Measurements from ENCODE around the gene BET1L.

The BET1L gene

GRCh38 chr11:210122-210802, 3.1 kb upstream of the BET1L start:
- FAIRE-seq (no peak), DNase-seq (ENCODE audit: low spot score) (peak; percentile 30)

- no peak for FAIRE-seq
- no peak for DNase-seq (ENCODE audit: low spot score)
These were observed 2.3 kb upstream of the BET1L start for GRCh38 chr11:209275-210121.

- FAIRE-seq (no peak), DNase-seq (ENCODE audit: low spot score) (no peak)
These were observed 1.7 kb upstream of the BET1L start for GRCh38 chr11:208917-209260.

- no peak for FAIRE-seq
- DNase-seq (ENCODE audit: low spot score): peak; percentile 81
These were observed 1.1 kb upstream of the BET1L start for GRCh38 chr11:208181-208916.

- FAIRE-seq: no peak
- no peak for DNase-seq (ENCODE audit: low spot score)
These were observed 623 bp upstream of the BET1L start for GRCh38 chr11:207863-208180.

- DNase-seq (ENCODE audit: low spot score) (no peak), FAIRE-seq (no peak)
These were observed 532 bp downstream of the BET1L start for GRCh38 chr11:206526-207207.

- FAIRE-seq (no peak), DNase-seq (ENCODE audit: low spot score) (no peak)
These were observed 1.2 kb downstream of the BET1L start for GRCh38 chr11:206002-206384.

GRCh38 chr11:205221-206001, 1.8 kb downstream of the BET1L start:
- DNase-seq (ENCODE audit: low spot score): no peak
- no peak for FAIRE-seq

GRCh38 chr11:204587-205109, 2.6 kb downstream of the BET1L start:
- no peak for FAIRE-seq
- no peak for DNase-seq (ENCODE audit: low spot score)

GRCh38 chr11:203945-204586, 3.1 kb downstream of the BET1L start:
- FAIRE-seq: no peak
- no peak for DNase-seq (ENCODE audit: low spot score)

- no peak for FAIRE-seq
These were observed 3.9 kb downstream of the BET1L start for GRCh38 chr11:203056-203944.

GRCh38 chr11:202490-202889, 4.7 kb downstream of the BET1L start:
- FAIRE-seq (no peak), DNase-seq (ENCODE audit: low spot score) (no peak)

More at GRCh38 chr11:203056-203944, 3.9 kb downstream of the BET1L start:
- no peak for DNase-seq (ENCODE audit: low spot score)

- DNase-seq (ENCODE audit: low spot score) (no peak), FAIRE-seq (no peak)
These were observed 5.2 kb downstream of the BET1L start for GRCh38 chr11:201966-202365.

GRCh38 chr11:200224-201003, 6.8 kb downstream of the BET1L start:
- DNase-seq (ENCODE audit: low spot score): no peak
- FAIRE-seq: no peak

GRCh38 chr11:199782-200181, 7.4 kb downstream of the BET1L start:
- no peak for FAIRE-seq
- no peak for DNase-seq (ENCODE audit: low spot score)

GRCh38 chr11:199004-199581, 8.1 kb downstream of the BET1L start:
- FAIRE-seq: no peak
- no peak for DNase-seq (ENCODE audit: low spot score)

GRCh38 chr11:198236-198806, 8.9 kb downstream of the BET1L start:
- FAIRE-seq (no peak), DNase-seq (ENCODE audit: low spot score) (no peak)

- no peak for DNase-seq (ENCODE audit: low spot score)
- FAIRE-seq: no peak
These were observed 9.4 kb downstream of the BET1L start for GRCh38 chr11:197741-198235.
